GM18505 (cell line): ENCODE results near the gene ACVR1B.
A peak's percentile ranks its signal among the peaks of the same experiment; 100 is the strongest.

Experiments used
- ATAC-seq: cut with Tn5 transposase; IDR thresholded peaks from one replicate; pipeline ENCODE4 v1.9.1; 2021; ENCODE audit not compliant: unreplicated experiment
- POLR2A ChIP-seq: IDR thresholded peaks from 4 replicates; pipeline ENCODE4 v1.6.1; 2011; ENCODE audit warnings: borderline replicate concordance; ENCODE audit not compliant: insufficient read depth, insufficient read length; ENCODE audit errors: extremely low read depth

ACVR1B gene

DNA sequence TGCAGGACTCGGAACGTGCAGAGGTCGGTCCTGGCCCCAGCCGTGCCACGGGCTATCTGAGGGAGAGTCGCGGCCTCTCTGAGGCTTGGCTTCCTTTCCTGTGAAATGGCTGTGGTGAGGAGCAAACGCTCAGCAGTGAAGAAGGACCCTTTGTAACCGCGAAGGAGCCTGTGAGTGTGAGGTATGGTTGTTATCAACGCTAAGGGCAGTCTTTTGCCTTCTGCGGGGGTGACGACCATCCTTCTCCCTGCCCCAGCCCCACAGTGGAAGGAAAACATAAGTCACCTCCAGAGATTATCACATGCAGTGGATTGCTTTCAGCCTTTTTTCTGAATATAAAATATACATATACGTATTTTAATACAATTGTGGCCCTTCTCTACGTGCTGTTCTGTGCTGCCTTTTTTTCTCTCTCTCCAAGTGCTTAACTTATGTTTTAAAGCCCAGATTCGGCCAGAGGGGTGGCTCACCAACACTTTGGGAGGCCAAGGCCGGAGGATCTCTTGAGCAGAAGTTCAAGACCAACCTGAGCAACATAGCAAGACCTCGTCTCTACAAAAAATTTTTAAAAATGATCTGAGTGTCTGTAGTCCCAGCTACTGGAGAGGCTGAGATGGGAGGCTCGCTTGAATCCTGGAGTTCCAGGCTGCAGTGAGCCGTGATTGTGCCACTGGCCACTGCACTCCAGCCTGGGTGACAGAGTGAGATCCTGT is 72.6 kb downstream of the ACVR1B start:
- no peak for TF ChIP-seq POLR2A
- ATAC-seq: no peak

- peak; percentile 40 for TF ChIP-seq POLR2A
- no peak for ATAC-seq
Observed at GRCh38 chr12:52024845-52025230, 73.3 kb downstream of the ACVR1B start.

DNA sequence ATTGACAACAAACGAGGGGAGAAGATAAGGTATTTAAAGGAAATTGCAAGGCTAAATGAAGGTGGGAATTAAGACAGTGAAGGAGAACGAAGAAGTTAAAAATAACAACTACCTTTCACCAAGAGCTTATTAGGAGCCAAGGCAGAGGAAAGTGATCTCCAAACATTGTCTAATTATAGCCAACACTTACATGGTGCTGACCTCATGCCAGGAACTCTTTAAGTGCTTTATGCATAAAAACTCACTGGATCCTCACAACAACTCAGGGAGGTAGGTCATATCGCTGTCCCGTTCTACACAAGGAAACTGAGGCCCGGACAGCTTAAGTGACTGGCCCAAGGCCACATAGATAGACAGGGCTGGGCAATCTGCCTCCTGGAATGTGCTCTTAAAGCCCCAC is 74.8 kb downstream of the ACVR1B start:
- no peak for ATAC-seq
- no peak for TF ChIP-seq POLR2A

DNA sequence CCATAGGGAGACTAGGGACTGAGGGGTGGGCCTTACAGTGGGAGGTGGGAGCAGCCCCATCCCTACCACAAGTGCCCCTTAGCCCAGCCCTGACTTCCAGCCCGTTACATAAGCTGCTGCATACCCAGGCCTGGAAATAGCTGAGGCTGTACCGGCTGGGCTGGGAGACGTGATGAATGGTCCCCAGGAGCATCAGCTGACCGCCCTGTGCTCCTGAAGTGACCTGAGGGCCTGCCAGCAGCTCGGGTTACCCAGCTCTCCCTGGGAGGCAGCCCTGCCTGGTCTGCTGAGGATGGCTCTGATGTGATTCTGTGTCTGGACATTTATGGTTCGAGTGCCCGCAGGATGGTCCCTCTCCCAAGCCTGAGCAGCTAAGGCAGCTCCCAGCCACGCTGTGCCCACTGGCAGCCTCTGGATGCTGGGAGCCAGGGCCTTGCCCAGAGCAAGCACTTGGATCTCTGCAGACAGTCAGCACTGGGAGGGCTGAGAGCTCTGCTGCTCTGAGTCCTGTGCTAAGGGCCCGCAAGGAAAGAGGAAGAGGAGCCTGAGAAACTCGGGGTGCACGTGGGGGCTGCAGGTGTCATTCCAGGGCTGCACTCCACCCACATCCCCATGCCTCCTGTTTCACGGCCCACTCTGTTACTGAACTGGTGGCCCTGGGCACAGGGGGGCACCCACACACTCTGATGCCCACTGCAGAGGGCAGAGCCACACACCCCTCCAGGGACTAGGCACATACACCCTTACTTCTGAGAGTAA is 75.8 kb downstream of the ACVR1B start:
- no peak for TF ChIP-seq POLR2A
- no peak for ATAC-seq

DNA sequence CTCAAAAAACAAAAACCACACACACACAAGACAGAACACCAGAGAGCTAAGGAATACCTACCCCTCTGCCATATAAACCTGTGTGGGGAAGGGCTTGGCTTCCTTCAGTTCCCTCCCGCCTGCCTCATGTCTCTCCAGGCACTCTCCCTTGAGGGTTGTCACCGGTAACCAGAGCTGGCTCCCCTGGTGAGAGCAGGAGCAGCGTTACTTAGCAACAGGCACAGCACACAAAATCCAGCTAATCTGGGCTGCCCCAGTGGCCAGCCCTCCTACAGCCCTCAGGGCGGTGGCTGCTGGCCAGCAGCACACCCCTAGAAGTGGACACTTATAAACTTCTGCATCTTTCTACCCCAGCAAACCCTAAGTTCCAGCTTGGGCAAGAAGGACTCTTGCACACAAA is 78.2 kb downstream of the ACVR1B start:
- ATAC-seq: no peak
- TF ChIP-seq POLR2A: no peak

- no peak for TF ChIP-seq POLR2A
- ATAC-seq: no peak
Observed at GRCh38 chr12:52032446-52032803, 80.9 kb downstream of the ACVR1B start.

DNA sequence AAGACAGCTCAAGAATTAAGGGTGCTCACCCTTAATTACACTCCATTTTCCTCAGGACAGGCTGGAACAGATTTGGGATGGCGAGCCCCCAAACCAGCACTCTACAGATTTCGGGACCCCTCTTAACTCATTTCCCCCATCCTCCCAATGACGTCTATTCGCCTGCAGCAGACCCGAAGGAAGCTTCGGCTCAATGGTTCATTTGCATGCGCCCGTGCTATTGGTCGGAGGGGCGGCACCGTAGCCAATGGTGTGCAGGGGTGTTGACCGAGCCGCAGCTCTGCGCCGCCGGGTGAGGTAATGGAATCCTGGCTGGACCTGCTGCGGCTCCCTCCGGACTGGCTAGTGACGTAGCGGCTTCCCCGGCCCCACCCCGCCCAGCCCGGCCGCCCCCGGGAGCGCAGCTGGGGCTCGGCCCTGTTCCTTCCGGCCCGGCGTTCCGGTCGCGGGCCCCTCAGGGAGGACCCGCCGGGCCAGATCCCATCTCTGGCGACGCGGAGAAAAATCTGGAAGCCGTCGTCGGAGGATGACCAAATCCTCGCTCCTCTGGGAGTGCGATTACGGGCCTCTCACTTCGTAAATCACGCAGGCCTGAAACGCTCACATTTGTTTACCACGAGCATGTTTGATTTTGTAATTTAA is 81.4 kb downstream of the ACVR1B start:
- ATAC-seq: peak; percentile 78
- TF ChIP-seq POLR2A: peak; percentile 70

GRCh38 chr12:52033446-52034140 is 82.1 kb downstream of the ACVR1B start:
- ATAC-seq: no peak
- no peak for TF ChIP-seq POLR2A

- TF ChIP-seq POLR2A: no peak
- ATAC-seq: no peak
Observed at GRCh38 chr12:52035190-52035589, 83.7 kb downstream of the ACVR1B start.

GRCh38 chr12:52035926-52036325 is 84.4 kb downstream of the ACVR1B start:
- ATAC-seq: no peak

DNA sequence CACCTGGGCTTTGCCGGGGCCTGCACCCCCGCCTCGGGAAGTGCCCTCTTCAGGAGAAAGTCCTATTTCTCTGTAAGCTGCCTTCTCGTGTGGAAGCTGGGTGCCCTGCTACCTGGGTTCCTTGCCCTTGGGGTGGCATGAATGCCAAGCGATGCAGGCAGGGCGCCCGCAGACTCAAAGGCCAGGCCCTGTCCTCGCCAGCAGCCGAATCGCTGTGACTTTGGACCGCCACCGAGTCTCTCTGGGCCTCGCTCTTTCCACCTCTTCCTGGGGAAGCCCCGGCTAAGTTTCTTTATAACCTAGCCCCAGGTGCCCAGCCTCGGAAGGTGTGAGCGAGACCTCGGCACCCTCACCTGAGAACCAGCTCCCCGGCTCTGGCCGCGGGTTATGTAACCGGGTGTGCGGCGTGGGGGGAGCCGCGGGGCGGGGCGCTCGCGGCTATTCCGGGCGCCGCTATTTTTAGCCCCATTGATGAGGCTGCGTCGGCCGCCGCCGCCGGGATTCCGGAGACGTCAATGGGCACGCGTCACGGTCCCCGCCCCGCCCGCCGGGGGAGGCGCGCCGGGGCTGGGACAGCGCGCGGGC is 85.2 kb downstream of the ACVR1B start:
- peak; percentile 44 for ATAC-seq
- peak; percentile 43 for TF ChIP-seq POLR2A

More at GRCh38 chr12:52035926-52036325, 84.4 kb downstream of the ACVR1B start:
- no peak for TF ChIP-seq POLR2A

DNA sequence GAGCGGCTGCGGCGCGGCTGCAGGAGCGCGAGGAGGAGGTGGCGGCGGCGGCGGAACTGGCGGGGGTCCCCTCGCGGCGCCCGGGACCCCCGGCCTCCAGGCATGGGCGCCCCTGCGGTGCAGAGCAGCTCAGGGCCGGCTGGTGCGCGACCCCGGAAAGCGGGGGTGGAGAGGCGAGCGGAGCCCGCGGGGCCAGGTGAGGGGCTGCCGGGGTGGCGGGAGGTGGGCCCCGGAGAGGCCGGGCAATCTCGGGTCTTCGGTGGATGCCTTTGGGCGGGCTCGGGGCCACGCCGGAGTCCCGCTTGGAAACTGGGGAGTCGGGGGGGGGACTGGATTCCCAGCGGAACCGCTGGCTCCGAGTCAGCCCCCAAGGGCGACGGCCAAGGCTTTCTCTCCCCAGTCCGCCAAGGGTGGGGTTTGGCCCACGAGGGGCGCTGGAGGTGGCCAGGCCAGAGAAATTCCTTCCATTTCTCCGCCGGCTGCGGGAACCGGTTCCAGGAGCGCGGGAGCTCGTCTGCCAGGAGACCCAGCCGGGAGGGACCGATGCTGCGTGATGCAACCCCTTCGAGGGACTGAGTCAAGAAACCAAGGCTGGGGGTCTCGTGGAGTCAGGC is 85.9 kb downstream of the ACVR1B start:
- TF ChIP-seq POLR2A: no peak
- peak; percentile 10 for ATAC-seq
